GM12865 (cell line): Measurements from ENCODE around the gene NCOA5.

Experiments used
- DNase-seq: peaks from one replicate; pipeline ENCODE4 v3.0.0; 2010; ENCODE audit warnings: low read depth
- H3K4me3 ChIP-seq: 2 replicates; pipeline ENCODE4 v1.5.1; 2011; ENCODE audit warnings: mild to moderate bottlenecking, low read depth, low read length, control low read depth
- TF ChIP-seq, protein P1 (sequence below): IDR thresholded peaks from 2 replicates; pipeline ENCODE4 v1.5.1; 2011; ENCODE audit warnings: low read length, control low read depth, low read depth, inconsistent platforms; ENCODE audit not compliant: insufficient read depth; ENCODE audit errors: missing control alignments

Gene NCOA5

DNA sequence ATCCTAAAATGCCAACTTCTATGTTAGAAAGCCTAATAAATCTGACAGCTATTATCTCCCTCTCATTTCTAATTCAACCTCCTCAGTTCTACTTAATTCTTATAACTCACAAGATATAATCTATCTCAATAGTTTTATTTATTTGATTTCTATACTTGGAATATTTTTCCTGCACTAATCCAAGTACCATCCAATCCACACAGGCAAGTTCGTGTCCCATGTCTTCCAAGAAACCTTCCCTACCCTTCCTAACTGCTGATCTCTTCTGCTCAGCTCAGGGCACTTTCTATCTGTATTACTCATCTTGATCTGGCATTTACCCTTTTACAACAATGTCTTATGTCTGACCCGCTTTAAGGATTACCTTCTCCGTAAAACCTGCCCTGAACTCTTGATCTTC, 18.2 kb downstream of the NCOA5 start:
- no peak overlapping the region for H3K4me3 ChIP-seq
- TF ChIP-seq, protein P1, sequence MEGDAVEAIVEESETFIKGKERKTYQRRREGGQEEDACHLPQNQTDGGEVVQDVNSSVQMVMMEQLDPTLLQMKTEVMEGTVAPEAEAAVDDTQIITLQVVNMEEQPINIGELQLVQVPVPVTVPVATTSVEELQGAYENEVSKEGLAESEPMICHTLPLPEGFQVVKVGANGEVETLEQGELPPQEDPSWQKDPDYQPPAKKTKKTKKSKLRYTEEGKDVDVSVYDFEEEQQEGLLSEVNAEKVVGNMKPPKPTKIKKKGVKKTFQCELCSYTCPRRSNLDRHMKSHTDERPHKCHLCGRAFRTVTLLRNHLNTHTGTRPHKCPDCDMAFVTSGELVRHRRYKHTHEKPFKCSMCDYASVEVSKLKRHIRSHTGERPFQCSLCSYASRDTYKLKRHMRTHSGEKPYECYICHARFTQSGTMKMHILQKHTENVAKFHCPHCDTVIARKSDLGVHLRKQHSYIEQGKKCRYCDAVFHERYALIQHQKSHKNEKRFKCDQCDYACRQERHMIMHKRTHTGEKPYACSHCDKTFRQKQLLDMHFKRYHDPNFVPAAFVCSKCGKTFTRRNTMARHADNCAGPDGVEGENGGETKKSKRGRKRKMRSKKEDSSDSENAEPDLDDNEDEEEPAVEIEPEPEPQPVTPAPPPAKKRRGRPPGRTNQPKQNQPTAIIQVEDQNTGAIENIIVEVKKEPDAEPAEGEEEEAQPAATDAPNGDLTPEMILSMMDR: no peak
- DNase-seq: no peak

DNA sequence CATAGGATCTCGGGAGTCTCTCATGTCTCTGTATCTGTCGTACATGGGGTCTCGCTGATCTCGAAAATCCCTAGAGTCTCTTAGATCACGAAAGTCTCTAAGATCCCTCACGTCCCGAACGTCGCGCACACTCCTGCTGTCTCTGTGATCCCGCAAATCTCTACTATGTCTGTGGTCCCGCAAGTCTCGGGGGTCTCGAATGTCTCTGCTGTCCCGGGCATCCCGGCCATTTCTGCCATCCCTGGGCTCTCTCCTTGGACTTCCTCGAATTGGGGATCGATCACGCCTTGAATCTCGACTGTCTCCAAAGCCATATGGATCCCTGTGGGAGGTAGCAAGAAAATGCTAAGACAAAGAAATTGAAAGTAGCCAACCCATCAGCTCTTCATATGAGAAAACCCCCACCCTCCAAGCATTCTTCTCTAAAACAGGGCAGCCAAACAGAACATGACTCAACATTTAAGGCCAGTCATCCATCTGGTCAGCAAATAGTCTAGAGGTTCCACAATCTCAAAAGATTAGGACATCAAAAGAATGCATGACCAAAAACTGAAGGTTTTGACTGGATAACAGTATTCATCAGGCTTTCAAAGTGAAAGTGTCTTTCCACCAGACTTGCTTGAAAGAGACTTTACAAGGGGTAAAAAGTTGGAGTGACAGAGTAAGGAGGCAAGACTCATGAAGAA, 19.4 kb downstream of the NCOA5 start:
- TF ChIP-seq, protein P1: no peak
- DNase-seq: no peak
- no peak overlapping the region for H3K4me3 ChIP-seq

DNA sequence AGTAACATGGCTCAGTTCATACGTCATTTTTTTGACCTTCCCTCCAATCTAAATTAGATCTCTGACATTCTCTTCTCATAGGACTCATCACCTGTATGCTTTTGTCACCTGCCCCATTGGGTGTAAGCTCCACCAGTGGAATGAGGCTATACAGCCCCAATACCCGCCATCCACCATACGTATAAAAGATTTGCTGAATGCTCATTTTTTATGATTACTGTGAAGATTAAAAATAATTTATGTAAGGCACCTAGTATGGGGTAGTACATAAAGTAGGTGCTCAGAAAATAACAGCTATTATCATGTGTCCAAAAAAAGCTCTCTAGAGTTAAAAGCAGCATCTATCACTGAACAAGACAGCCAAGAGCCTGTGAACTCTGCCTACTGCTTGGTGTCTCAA, 24.1 kb downstream of the NCOA5 start:
- TF ChIP-seq, protein P1: no peak
- DNase-seq: no peak
- H3K4me3 ChIP-seq: no peak overlapping the region

DNA sequence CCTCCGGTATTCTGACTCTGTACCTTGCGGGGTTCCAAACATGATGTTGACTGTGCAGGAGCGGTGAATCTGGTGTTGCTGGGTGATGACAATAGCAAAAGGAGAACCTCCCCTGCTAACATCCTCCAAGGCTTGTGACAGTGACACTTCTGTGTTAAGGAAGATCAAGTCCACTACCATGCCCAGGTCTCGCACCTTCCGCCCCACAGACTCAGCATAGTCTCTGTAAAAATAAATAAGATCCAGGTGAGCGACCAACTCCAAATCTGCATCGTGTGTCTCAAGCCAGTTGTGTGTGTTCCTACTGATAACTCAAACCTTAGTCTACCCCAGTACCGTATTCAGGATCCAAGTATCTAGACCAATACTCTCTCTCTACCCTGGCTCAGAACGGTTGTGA, 24.8 kb downstream of the NCOA5 start:
- TF ChIP-seq, protein P1: no peak
- H3K4me3 ChIP-seq: no peak overlapping the region
- no peak for DNase-seq

DNA sequence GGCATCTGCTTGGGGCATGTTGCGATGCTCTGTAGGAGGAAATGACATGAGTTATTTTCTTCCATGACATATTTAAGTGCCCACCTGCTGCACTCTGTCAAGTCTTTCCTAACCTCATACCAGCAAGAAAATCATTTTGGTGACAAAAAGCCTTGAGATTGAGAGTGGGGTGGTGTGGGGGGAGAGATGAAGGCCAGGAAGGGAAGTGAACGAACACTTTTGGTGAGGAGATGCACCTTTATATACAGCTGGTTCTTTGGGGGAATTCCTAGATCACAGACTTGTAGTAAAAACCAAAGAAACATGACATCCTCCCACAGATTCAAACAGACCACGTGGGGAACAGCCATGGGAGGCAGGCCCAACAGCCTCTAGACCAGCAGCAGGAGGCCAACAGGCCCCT, 26.1 kb downstream of the NCOA5 start:
- DNase-seq: peak; percentile 57
- TF ChIP-seq, protein P1: no peak
- H3K4me3 ChIP-seq: no peak overlapping the region

DNA sequence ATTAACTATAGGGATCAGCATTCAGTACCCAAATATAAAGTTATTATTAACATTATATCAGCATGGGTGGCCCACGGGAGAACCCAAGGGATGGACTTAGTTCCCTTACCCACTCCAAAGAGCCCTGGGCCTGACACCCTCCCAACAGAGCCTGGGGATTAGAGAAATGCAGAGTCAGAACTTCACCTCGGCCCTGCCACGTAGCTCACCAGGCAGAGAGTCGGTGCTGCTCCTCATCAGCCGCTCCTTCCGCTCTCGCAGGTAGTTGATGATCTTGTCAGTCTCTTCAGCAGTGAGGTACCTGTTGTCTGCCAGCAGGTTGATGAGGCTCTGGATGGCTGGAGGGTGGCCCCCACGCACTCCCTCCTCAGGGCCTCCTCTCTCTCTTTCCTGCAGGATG, 26.6 kb downstream of the NCOA5 start:
- DNase-seq: no peak
- H3K4me3 ChIP-seq: no peak overlapping the region
- TF ChIP-seq, protein P1: no peak

DNA sequence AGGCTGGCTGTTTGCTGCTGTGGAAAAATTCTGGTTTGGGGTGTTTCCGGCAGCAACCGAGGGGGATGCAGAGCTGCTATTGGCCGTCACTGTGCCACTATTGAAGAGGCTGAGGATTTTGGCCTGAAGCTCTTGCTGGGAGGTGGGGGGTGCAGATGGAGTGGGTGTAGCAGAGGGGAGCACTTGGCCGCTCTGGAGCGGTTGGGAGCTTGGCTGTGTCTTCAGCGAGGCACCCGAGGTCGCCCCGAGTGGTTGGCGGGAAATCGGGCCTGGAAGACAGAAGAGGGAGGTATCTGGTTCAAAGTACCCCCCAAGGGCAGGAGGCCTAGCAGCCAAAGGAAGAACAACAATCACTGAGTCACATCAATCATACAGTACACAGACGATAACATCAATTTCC, 27.1 kb downstream of the NCOA5 start:
- DNase-seq: no peak
- TF ChIP-seq, protein P1: no peak
- H3K4me3 ChIP-seq: no peak overlapping the region
